HT-29 (cell line): ENCODE data around the gene NSUN2. TPM values are rescaled to one million over a fixed set of nuclear protein-coding genes. Genes with fewer than 3 reads are reported as not detected.

Experiments
- DNase-seq: peaks from one replicate; pipeline ENCODE4 v3.0.0-alpha.2; 2015; ENCODE audit warnings: low spot score
- total RNA-seq: library from RNA; depleted of rRNA; stranded (reverse); fragments of >200 nt; shearing (Covaris generic); gene quantifications from 2 replicates; pipeline ENCODE4 v1.2.3, GENCODE V29; 2014; rRNA removed

The NSUN2 gene
- total RNA-seq, 1 experiment from 2014 or later, result 76.7 TPM

DNA sequence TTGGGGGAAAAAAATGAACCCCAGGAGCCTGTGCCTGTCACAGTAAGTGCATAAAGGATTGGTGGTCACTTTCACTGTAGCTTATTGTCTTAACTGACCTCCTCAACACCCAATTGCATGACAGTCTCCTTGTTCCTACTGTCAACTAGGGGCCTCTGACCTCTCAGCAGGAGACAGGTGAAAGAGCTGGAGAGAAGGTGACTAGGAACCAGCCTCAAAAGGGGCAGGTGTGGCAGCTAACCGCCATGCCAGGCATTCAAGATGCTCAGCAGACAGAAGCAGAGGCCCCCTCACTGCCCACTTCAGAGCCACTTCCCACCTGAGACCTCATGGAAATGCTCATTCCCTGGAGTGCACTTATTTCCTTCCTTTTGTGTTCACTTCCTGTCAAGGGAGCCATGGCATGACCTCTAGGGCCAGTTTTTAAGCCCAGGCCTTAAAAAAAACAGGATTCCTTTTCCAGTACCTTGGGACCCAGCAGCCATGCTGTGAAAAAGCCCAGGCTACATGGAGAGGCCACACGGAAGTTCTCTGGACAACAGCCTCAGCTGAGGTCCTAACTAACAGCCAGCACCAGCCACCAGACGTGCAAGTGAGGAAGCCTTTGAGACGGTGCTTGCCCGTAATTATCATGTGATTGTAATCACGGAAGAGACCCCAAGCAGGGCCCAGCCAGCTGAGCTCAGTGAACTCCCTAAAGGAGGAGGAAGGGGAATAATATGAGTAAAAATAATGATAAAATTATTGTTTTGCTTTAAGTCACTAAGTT, 74.9 kb downstream of the NSUN2 start:
- no peak for DNase-seq

DNA sequence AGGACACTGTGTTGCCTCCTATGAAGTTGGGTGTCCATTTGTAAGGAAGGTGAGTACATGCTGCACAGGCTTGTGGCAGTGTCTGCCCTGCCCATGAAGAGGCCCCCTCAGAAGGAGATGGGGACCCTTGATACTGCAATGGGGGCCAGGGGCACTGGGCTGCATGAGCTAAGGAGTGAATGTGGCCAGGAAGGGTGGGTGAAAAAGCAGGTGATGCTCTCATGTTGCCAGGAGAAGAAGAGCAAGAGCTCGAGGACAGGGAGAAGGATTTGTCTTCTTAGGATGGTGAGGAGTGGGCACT, 76.1 kb downstream of the NSUN2 start:
- no peak for DNase-seq

DNA sequence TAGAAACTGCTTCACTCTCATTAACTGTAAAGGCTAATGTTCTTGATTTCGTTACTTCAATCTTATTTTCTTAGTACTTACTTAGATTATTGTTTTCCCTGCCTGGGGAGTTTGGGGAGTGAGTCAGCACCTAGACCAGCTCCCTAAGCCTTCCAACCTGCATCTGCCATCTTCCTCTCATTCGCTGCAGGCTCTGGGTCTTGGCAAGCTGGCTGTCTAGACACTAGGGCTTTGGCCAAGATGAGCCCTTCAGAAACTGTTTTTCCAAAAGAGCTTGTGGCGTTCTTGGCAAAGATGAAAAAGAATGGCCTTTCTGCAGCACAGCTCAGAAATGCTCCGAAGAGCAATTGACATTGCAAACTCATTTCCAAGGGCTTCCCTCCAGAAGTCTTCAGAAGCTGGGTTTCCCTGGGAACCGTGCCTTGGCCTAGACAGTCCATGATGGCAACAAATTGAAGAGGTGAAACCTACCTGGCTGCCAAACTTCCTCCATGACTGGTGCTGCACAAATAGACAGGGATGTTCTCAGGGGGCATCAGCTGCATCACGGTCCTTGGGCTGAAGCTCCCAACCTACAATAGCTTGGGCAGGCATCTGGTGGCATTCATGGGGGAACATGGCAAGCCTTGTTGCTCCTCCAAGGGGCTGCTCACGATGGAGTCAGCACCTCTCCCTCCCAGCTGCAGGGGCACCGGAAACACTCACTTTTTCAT, 76.6 kb downstream of the NSUN2 start:
- no peak for DNase-seq

DNA sequence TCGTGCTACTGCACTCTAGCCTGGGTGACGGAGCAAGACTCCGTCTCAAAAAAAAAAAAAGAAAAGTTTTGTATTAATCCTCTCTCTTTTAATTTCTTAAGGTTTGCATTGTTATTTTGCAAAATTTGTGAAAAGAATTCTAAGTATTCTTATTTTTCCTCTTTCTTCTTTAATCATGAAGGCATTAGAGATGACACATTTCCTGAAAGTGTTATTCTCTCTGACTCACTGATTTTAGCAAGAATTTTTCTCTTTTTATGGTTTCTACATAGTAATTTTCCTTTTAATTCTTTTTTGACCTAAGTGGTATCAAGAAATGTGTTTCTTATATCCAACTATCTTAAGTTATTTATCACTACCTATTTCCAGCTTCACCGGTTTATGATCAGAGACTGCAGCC, 78.0 kb downstream of the NSUN2 start:
- DNase-seq, result no peak

DNA sequence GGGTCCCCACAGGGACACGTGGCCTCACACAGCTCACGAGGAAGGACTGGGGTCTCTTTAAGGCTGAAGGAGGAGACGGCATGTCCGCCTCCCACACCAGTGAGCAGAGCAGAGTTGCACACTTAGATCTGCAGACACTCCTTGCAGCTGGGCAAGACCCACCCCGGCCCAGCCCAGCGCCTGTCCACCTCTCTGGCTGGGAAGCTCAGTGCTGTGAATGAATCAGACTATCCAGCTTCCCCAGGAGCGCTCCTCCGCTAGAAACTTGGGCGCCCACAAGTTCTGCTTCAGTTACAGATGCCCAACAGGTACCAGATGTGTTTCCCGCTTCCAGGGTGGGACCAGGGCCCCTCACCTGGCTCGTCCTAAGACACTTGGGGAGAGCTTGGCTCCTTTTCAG, 78.9 kb downstream of the NSUN2 start:
- no peak for DNase-seq

DNA sequence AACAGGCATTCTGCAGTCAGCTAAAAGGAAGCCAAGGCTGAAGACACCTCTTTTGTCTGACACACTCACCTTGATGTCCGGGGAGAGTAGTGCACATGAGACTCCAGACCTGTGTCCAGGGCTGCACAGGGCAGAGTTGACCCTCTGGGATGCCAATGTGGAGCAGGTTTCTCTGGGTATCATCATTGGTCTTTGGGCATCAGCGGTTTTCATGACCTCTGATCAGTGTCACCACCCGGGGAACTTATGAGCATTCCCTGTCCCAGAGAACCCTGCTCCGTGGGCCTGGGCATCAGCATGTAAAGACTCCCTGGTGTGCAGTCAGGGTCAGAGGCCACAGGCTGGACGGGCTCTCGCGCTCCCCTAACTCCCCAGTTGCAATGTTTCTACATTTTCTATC, 80.2 kb downstream of the NSUN2 start:
- DNase-seq, result no peak

DNA sequence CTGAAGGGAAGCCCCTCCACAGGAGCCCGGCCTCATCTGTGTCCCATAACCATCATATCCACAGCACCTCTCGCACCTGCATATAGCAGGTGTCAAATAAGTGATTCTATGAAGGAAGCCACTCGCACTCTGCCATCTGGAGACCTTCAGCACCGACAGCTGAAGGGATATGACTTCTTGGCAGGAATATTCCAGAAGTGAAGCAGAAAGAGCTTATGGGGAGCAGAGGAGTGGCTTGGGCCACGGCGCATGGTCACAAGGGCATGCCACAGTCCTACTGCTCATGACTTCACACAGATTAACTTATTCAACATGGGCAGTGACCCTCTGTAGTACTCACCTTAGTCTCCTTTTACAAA, 80.9 kb downstream of the NSUN2 start:
- DNase-seq, result no peak

DNA sequence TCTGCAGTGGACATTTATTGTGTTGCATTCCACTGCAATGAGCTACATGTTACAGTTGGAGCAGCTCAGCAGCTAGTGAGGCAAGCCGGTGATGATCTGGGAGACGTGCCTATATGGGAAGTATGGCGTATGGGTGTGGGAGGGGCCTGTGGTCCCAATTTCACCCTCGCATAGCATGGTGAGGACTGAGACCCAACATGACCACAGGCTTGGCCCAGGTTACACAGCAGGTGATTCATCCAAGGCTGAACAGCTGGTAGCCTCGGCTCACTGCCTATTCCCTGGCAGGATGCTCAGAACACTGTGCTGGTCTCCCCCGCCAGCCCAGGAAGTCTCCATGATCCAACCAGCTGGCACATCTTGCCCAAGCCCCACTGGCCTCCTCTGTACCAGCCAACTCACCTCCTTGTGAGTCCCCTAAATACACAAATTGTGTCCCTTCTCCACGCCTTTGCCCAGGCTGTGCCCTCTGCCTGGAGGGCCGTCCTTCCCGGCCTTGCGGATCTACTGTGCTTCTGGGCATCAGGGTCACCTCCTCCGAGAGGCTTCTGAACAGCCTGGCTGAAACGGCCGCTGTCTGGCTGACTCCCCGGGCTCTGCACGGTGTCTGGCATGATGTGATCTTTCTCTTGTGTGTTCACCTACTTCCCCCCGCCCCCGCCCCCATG, 81.4 kb downstream of the NSUN2 start:
- no peak for DNase-seq

DNA sequence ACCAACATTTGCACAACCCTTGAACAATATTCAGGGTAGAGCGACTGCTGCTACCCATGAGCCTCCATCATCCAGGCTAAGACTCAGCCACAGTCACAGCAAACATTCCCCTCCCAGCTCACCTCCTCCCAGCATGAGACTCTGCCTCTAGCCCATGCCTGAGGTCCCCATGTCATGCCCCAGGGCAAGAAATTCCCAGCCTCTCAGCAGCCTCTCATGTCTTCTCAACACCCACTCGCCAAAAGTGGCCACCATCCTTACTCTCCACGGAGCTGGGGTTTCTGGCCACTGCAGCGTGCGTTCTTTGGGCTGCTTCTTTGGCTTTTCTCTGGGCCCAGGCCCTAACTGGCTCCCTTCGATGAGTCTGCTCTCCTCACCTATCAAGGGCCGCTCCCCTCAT, 82.2 kb downstream of the NSUN2 start:
- no peak for DNase-seq

Other genes with a start within 250 kb of the NSUN2 start
- gene UBE2QL1, start 184.2 kb downstream of the NSUN2 start, total RNA-seq, result not detected in 2 replicates
- gene SRD5A1, start 396 bp upstream of the NSUN2 start, total RNA-seq, result 41.9 and 67.3 TPM in 2 replicates
- gene TENT4A, start 80.4 kb upstream of the NSUN2 start, total RNA-seq, result 31.6 and 36.5 TPM in 2 replicates